Stimulated activated memory B cell treated with anti-CD40 and anti-IgM and Interleukin-4, amounts not matched to agents 10 μg/mL and 1 μg/mL and 100 μg/mL, for 72 hours (primary cell): ENCODE results near the gene GON4L.
A peak's percentile ranks its signal among the peaks of the same experiment; 100 is the strongest.
"Not testable (repeated sequence)": the region's sequence is repeated elsewhere in the genome, so short reads cannot be mapped to it uniquely, and the experiment has no call there.

Source experiments
- ATAC-seq: fragments of 150-1000 bp; cut with Tn5 transposase; 2 replicates; pipeline ENCODE4 v1.10.0; 2021
- H3K27ac Mint-ChIP-seq: one replicate; pipeline ENCODE4 v1.8.0; 2022; ENCODE audit warnings: mild to moderate bottlenecking, mixed read lengths
- H3K27me3 Mint-ChIP-seq: one replicate; pipeline ENCODE4 v1.8.0; 2022; ENCODE audit warnings: mixed read lengths
- H3K36me3 Mint-ChIP-seq: one replicate; pipeline ENCODE4 v1.8.0; 2022; ENCODE audit warnings: mixed read lengths
- H3K4me1 Mint-ChIP-seq: one replicate; pipeline ENCODE4 v1.8.0; 2022; ENCODE audit warnings: mixed read lengths
- H3K4me3 Mint-ChIP-seq: one replicate; pipeline ENCODE4 v1.8.0; 2022; ENCODE audit warnings: mild to moderate bottlenecking, moderate library complexity, mixed read lengths
- H3K9me3 Mint-ChIP-seq: one replicate; pipeline ENCODE4 v1.8.0; 2022; ENCODE audit warnings: mixed read lengths

Gene GON4L

DNA sequence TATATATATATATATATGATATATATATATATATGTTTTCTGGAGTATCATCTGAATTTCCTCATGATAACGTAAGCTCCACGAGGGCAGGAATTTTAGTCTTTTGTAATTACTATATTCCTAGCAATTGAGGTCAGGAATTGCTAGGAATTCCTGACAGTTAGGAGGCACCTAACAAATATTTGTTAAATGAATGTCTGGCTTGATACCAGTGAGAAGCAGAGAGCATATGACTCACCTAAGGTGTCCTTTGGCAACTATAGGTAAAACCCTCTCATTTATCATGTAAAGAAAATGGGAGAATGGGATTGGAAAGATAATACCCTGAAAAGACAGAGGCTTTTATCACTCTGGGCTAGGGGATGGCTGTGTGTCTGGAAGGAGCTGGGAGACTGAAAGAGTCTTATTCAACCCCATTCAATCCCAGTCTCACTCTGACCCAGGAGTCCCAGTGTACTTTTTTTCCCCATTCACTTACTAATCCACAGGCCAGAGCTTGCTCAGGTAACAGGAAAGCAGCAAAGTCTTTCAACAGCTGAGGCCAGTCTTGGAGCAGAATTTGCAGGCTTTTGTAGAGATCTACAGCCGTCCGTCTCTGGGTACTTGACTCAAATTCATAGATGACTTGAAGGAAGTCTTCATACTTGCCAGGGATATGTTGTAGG, 96.9 kb downstream of the GON4L start:
- peaks cover 7% of the 10 kb centered on the region for H3K4me1 Mint-ChIP-seq
- H3K27me3 Mint-ChIP-seq, result no peaks in the 10 kb centered on the region
- ATAC-seq, result no peak
- H3K27ac Mint-ChIP-seq, result peak overlapping the region; percentile 35
- H3K9me3 Mint-ChIP-seq, result no peaks in the 10 kb centered on the region
- peaks cover 61% of the 10 kb centered on the region for H3K36me3 Mint-ChIP-seq
- H3K4me3 Mint-ChIP-seq, result no peak overlapping the region

DNA sequence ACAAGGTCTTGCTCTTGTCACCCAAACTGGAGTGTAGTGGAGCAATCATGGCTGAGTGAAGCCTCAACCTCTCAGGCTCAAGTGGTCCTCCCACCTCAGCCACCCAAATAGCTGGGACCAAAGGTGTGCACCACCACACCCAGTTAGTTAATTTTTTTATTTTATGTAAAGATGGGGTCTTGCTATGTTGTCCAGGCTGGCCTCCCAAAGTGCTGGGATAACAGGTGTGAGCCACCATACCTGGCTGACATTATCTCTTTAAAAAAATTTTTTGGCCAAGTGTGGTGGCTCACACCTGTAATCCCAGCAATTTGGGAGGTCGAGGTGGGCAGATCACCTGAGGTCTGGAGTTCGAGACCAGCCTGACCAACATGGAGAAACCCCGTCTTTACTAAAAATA, 98.0 kb downstream of the GON4L start:
- not testable (repeated sequence) for H3K27me3 Mint-ChIP-seq, H3K9me3 Mint-ChIP-seq, H3K4me3 Mint-ChIP-seq, H3K27ac Mint-ChIP-seq, H3K4me1 Mint-ChIP-seq, ATAC-seq
- H3K36me3 Mint-ChIP-seq, result peaks cover 60% of the 10 kb centered on the region

GRCh38 chr1:155748141-155748540, 108.9 kb downstream of the GON4L start:
- peaks cover 21% of the 10 kb centered on the region for H3K36me3 Mint-ChIP-seq
- not testable (repeated sequence) for H3K4me3 Mint-ChIP-seq, H3K27ac Mint-ChIP-seq, ATAC-seq, H3K9me3 Mint-ChIP-seq, H3K4me1 Mint-ChIP-seq, H3K27me3 Mint-ChIP-seq

DNA sequence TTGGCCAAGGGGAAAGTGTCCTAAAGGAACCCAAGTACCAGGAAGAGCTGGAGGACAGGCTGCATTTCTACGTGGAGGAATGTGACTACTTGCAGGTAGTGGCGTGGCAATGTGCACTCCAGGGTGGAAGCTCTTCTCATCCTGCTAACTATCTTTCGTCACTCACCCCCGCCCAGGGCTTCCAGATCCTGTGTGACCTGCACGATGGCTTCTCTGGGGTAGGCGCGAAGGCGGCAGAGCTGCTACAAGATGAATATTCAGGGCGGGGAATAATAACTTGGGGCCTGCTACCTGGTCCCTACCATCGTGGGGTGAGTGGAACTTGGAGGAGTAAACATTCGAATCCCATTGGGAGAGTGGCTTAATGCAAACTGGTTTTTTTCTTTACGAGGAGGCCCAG, 109.4 kb downstream of the GON4L start:
- ATAC-seq, H3K4me3 Mint-ChIP-seq, H3K4me1 Mint-ChIP-seq, H3K27me3 Mint-ChIP-seq, H3K9me3 Mint-ChIP-seq, H3K27ac Mint-ChIP-seq: not testable (repeated sequence)
- H3K36me3 Mint-ChIP-seq, result peaks cover 21% of the 10 kb centered on the region

DNA sequence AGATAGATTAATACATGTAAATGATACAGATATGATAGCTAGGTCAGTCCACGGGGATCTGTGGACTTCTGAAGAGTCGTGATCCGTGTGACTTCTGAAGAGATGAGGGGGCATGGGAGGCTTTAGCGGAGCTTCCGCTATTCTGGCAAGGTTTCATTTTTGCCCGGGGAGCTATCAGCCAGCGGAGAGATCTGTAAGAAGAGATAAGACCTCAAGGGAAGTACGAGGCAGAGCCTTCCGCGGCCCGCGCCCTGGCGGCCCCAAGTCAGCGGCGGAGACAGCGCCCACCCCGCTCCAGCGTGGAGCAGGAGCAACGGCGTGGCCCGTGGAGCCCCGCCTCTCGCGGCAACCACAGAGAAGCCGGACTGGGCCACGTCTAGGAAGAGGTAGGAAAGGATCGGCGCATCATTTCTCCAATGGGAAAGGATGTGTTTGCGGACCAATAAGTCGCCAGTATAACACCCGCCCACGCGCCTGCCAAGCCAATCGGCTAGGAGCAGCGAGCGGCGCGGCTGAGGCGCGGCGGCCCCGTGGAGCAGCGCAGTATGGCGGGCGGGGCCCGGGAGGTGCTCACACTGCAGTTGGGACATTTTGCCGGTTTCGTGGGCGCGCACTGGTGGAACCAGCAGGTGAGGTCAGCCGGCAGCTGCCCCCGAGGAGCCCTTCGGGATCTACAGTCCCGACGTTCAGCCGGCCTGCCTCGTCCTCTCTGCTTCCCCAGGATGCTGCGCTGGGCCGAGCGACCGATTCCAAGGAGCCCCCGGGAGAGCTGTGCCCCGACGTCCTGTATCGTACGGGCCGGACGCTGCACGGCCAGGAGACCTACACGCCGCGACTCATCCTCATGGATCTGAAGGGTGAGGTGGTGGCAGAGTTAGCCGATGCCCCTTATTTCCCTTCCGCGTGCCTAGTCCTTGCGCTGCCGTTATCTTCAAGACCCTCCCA, 111.5 kb downstream of the GON4L start:
- not testable (repeated sequence) for H3K4me1 Mint-ChIP-seq, H3K36me3 Mint-ChIP-seq, H3K9me3 Mint-ChIP-seq, H3K27me3 Mint-ChIP-seq
- Mint-ChIP-seq H3K4me3 (peak overlapping the region; percentile 95), H3K27ac (peak overlapping the region; percentile 92)
- ATAC-seq, result peak; percentile 97

DNA sequence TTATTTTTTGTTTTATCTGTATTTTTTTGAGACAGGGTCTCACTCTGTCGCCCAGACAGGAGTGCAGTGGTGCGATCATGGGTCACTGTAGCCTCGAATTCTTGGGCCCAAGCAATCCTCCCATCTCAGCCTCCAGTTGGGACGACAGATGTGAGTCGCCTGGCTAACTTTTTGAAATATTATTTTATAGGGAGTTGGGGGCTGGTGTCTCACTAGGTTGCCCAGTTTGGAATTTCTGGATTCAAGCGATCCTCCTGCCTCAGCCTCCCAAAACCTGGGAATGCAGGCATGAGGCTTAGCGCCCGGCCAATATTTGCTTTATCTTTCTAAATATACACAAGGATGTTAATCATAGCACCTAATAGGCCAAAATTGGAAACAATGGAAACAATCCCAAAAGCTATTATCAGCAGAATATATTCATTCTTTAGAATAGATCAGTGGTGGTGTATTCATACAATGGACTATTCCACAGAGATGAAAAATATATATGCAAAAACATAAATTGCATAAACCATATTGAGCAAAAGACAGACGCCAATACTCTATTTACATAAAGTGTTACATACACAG, 112.2 kb downstream of the GON4L start:
- no peaks in the 10 kb centered on the region for H3K4me1 Mint-ChIP-seq
- H3K27me3 Mint-ChIP-seq, result no peaks in the 10 kb centered on the region
- peak overlapping the region; percentile 92 for H3K27ac Mint-ChIP-seq
- no peak for ATAC-seq
- no peaks in the 10 kb centered on the region for H3K9me3 Mint-ChIP-seq
- H3K36me3 Mint-ChIP-seq, result peaks cover 6% of the 10 kb centered on the region
- peak overlapping the region; percentile 95 for H3K4me3 Mint-ChIP-seq

GRCh38 chr1:155741908-155742307, 115.1 kb downstream of the GON4L start:
- Mint-ChIP-seq H3K27ac (no peak overlapping the region), H3K9me3 (no peaks in the 10 kb centered on the region), H3K4me3 (no peak overlapping the region), H3K27me3 (no peaks in the 10 kb centered on the region), H3K4me1 (no peaks in the 10 kb centered on the region), H3K36me3 (peaks cover 14% of the 10 kb centered on the region)
- no peak for ATAC-seq

- Mint-ChIP-seq H3K4me1 (no peaks in the 10 kb centered on the region), H3K27ac (no peak overlapping the region), H3K9me3 (no peaks in the 10 kb centered on the region), H3K36me3 (peaks cover 24% of the 10 kb centered on the region), H3K4me3 (no peak overlapping the region), H3K27me3 (no peaks in the 10 kb centered on the region)
- ATAC-seq, result no peak
Observed at GRCh38 chr1:155740995-155741394, 116.0 kb downstream of the GON4L start.

DNA sequence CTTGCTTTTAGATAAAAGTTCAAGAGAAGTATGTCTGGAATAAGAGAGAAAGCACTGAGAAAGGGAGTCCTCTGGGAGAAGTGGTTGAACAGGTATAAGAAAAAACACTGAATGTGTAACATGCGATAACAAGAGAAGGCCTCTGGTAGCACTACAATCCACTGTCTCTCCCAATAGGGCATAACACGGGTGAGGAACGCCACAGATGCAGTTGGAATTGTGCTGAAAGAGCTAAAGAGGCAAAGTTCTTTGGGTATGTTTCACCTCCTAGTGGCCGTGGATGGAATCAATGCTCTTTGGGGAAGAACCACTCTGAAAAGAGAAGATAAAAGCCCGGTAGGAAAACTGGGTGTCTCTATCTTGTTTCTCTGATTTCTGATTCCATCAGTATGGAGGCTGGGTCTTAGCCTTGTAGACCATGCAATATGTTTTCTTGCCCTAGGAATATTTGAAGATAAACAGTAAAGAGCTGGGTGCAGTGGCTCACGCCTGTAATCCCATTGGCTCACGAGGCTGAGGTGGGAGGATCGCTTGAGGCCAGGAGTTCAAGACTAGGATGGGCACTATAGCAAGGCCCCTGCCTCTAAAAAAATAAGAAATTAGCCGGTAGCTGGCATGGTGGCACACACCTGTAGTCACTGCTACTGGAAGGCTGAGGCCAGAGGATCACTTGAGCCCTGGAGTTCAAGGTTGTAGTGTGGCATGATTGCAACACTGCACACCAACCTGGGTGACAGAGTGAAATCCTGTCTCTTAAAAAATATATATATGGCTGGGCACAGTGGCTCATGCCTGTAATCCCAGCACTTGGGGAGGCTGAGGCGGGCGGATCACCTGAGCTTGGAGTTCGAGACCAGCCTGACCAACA, 127.7 kb downstream of the GON4L start:
- no peaks in the 10 kb centered on the region for H3K27me3 Mint-ChIP-seq
- H3K27ac Mint-ChIP-seq, result no peak overlapping the region
- peaks cover 45% of the 10 kb centered on the region for H3K36me3 Mint-ChIP-seq
- no peak for ATAC-seq
- H3K9me3 Mint-ChIP-seq, result no peaks in the 10 kb centered on the region
- no peak overlapping the region for H3K4me3 Mint-ChIP-seq
- H3K4me1 Mint-ChIP-seq, result no peaks in the 10 kb centered on the region

GRCh38 chr1:155725142-155725541, 131.9 kb downstream of the GON4L start:
- H3K4me1 Mint-ChIP-seq, result no peaks in the 10 kb centered on the region
- H3K36me3 Mint-ChIP-seq, result peaks cover 24% of the 10 kb centered on the region
- no peak overlapping the region for H3K27ac Mint-ChIP-seq

GRCh38 chr1:155719703-155720102, 137.3 kb downstream of the GON4L start:
- no peak for ATAC-seq
- Mint-ChIP-seq H3K36me3 (peaks cover 13% of the 10 kb centered on the region), H3K27me3 (no peaks in the 10 kb centered on the region), H3K4me1 (peaks cover 16% of the 10 kb centered on the region), H3K4me3 (no peak overlapping the region), H3K9me3 (no peaks in the 10 kb centered on the region), H3K27ac (no peak overlapping the region)

More at GRCh38 chr1:155725142-155725541, 131.9 kb downstream of the GON4L start:
- H3K27me3 Mint-ChIP-seq, result no peaks in the 10 kb centered on the region
- no peak overlapping the region for H3K4me3 Mint-ChIP-seq
- H3K9me3 Mint-ChIP-seq, result no peaks in the 10 kb centered on the region
- no peak for ATAC-seq

- peaks cover 18% of the 10 kb centered on the region for H3K36me3 Mint-ChIP-seq
Observed at GRCh38 chr1:155718524-155719115, 138.4 kb downstream of the GON4L start.

GRCh38 chr1:155717041-155717440, 140.0 kb downstream of the GON4L start:
- H3K27ac Mint-ChIP-seq, result peak overlapping the region; percentile 71
- no peaks in the 10 kb centered on the region for H3K27me3 Mint-ChIP-seq
- ATAC-seq, result peak; percentile 64

More at GRCh38 chr1:155718524-155719115, 138.4 kb downstream of the GON4L start:
- not testable (repeated sequence) for ATAC-seq, H3K9me3 Mint-ChIP-seq, H3K27ac Mint-ChIP-seq, H3K4me3 Mint-ChIP-seq, H3K27me3 Mint-ChIP-seq
- peaks cover 16% of the 10 kb centered on the region for H3K4me1 Mint-ChIP-seq

GRCh38 chr1:155715777-155716176, 141.2 kb downstream of the GON4L start:
- ATAC-seq, result no peak
- Mint-ChIP-seq H3K9me3 (no peaks in the 10 kb centered on the region), H3K4me1 (peaks cover 16% of the 10 kb centered on the region), H3K36me3 (peaks cover 16% of the 10 kb centered on the region), H3K4me3 (no peak overlapping the region), H3K27ac (peak overlapping the region; percentile 71), H3K27me3 (no peaks in the 10 kb centered on the region)

More at GRCh38 chr1:155717041-155717440, 140.0 kb downstream of the GON4L start:
- no peaks in the 10 kb centered on the region for H3K9me3 Mint-ChIP-seq
- peaks cover 19% of the 10 kb centered on the region for H3K36me3 Mint-ChIP-seq
- H3K4me3 Mint-ChIP-seq, result peak overlapping the region; percentile 41
- H3K4me1 Mint-ChIP-seq, result peaks cover 16% of the 10 kb centered on the region
